K562 (cell line): ENCODE results near the gene S100A3. TPM values are rescaled to one million over a fixed set of nuclear protein-coding genes. Genes with fewer than 3 reads are reported as not detected.

ENCODE experiments used
- ATAC-seq: fragments of 200-7000 bp; cut with Tn5 transposase; 3 replicates; pipeline ENCODE4 v1.9.1; 2020; ENCODE audit warnings: moderate library complexity
- BruUV-seq: library from RNA; stranded (reverse); fragments of 400-500 nt; replicated peaks from 2 replicates; lab custom pipeline; 2021; lab: Mats Ljungman, UMichigan
- CTCF ChIA-PET: fragments of 300-600 bp; formaldehyde crosslinking; extraction: SDS; loops from one replicate; lab custom pipeline; 2021; ENCODE audit warnings: low intra/inter-chr PET ratio; lab: Yijun Ruan, JAX
- POLR2A ChIA-PET: fragments of 300-600, 350-650 bp; sonication (Branson Sonifier 250); formaldehyde crosslinking; extraction: SDS; loops from one replicate; lab custom pipeline; 2021; ENCODE audit warnings: antibody characterized with exemption, inconsistent platforms; lab: Yijun Ruan, JAX
- DNase-seq, 4 experiments: peaks; one replicate each; pipeline versions ENCODE4 v3.0.0 to v3.0.0-alpha.2; 2011 to 2018; ENCODE audit warnings: low spot score in 3 of 4, mixed read lengths in 3 of 4; ENCODE audit errors: extremely low read depth in 1 of 4
- FAIRE-seq: peaks from 2 replicates; lab custom pipeline; 2011; peaks lifted over from hg19 to GRCh38; lab: Jason Lieb, UNC
- H2AFZ ChIP-seq: 2 replicates; pipeline ENCODE4 v1.6.0; 2011; ENCODE audit warnings: low read depth, low read length, control low read depth, inconsistent platforms
- H3K27ac ChIP-seq: fragments of 200-600 bp; 3 replicates; pipeline ENCODE4 v1.8.0; 2011; ENCODE audit warnings: low read depth, mild to moderate bottlenecking, control low read depth, inconsistent platforms, low read length, moderate library complexity, mixed read lengths; ENCODE audit errors: extremely low read depth
- H3K27me3 ChIP-seq, 2 experiments: fragments of 300-600 bp in 1 of 2; 2 replicates in 1 of 2; 3 replicates in 1 of 2; pipeline versions ENCODE4 v1.6.0 to v1.8.0; 2011; ENCODE audit warnings: inconsistent platforms in 2 of 2, low read length in 2 of 2, mild to moderate bottlenecking in 1 of 2, mixed read lengths in 1 of 2, moderate library complexity in 1 of 2; ENCODE audit not compliant: control insufficient read depth in 2 of 2, insufficient read depth in 2 of 2
- H3K36me3 ChIP-seq: fragments of 300-600 bp; 3 replicates; pipeline ENCODE4 v1.8.0; 2011; ENCODE audit warnings: mild to moderate bottlenecking, low read length, inconsistent platforms; ENCODE audit not compliant: control insufficient read depth, insufficient read depth
- H3K4me1 ChIP-seq, 2 experiments: fragments of 200-600 bp in 1 of 2; replicated peaks in 1 of 2; 2 replicates in 1 of 2; 3 replicates in 1 of 2; pipeline versions ENCODE4 v1.5.1 to v1.8.0; 2011; ENCODE audit warnings: inconsistent platforms in 2 of 2, low read length in 2 of 2, mild to moderate bottlenecking in 1 of 2, mixed read lengths in 1 of 2, moderate library complexity in 1 of 2; ENCODE audit not compliant: control insufficient read depth in 2 of 2, insufficient read depth in 2 of 2
- H3K4me2 ChIP-seq: 2 replicates; pipeline ENCODE4 v1.6.1; 2011; ENCODE audit warnings: low read length, control low read depth, inconsistent platforms, mixed read lengths; ENCODE audit not compliant: insufficient read depth
- H3K4me3 ChIP-seq: fragments of 200-600 bp; sonication (generic), shearing (Covaris generic); 2 replicates; pipeline ENCODE4 v1.5.1; 2016; ENCODE audit warnings: control low read depth, inconsistent platforms
- H3K79me2 ChIP-seq: fragments of 200-600 bp; 3 replicates; pipeline ENCODE4 v1.8.0; 2011; ENCODE audit warnings: low read length, inconsistent platforms; ENCODE audit not compliant: control insufficient read depth, insufficient read depth
- H3K9ac ChIP-seq, 2 experiments: 2 replicates each; pipeline versions ENCODE4 v1.6.0 to v1.6.1; 2011; ENCODE audit warnings: low read depth in 2 of 2, low read length in 2 of 2, control low read depth in 1 of 2, inconsistent platforms in 1 of 2, mild to moderate bottlenecking in 1 of 2, mixed read lengths in 1 of 2; ENCODE audit not compliant: insufficient read depth in 1 of 2
- H3K9me1 ChIP-seq: one replicate; pipeline ENCODE4 v1.6.0; 2011; ENCODE audit warnings: inconsistent platforms, mild to moderate bottlenecking, low read length, moderate library complexity; ENCODE audit not compliant: control insufficient read depth, insufficient read depth
- H3K9me3 ChIP-seq: replicated peaks from 2 replicates; pipeline ENCODE4 v1.5.1; 2011; ENCODE audit warnings: low read depth, low read length, inconsistent platforms; ENCODE audit not compliant: control insufficient read depth, insufficient read depth
- H4K20me1 ChIP-seq: replicated peaks from 2 replicates; pipeline ENCODE4 v1.6.1; 2011; ENCODE audit warnings: low read length, inconsistent platforms, mixed read lengths; ENCODE audit not compliant: control insufficient read depth, insufficient read depth
- HLTF ChIP-seq: fragments of 450-650 bp; IDR thresholded peaks from 2 replicates; pipeline ENCODE4 v1.6.1; 2016
- MNT ChIP-seq, 2 experiments: fragments of 450-650 bp; conservative IDR thresholded peaks; 2 replicates each; pipeline ENCODE4 v1.6.1; 2017; ENCODE audit warnings: mild to moderate bottlenecking in 2 of 2, moderate library complexity in 2 of 2
- POLR2G ChIP-seq: fragments of 200-400 bp; formaldehyde crosslinking; IDR thresholded peaks from 2 replicates; pipeline ENCODE4 v1.6.1; 2017; ENCODE audit warnings: low read depth, mild to moderate bottlenecking, antibody characterized with exemption, low read length, moderate library complexity
- SMAD3 ChIP-seq: fragments of 450-650 bp; formaldehyde crosslinking; conservative IDR thresholded peaks from 2 replicates; pipeline ENCODE4 v1.4.0; 2020; ENCODE audit warnings: mild to moderate bottlenecking
- STAT5A ChIP-seq: IDR thresholded peaks from 2 replicates; pipeline ENCODE4 v1.6.1; 2012; ENCODE audit warnings: low read length, inconsistent platforms, borderline replicate concordance
- TSC22D4 ChIP-seq: fragments of 450-650 bp; IDR thresholded peaks from 2 replicates; pipeline ENCODE4 v1.6.1; 2016; ENCODE audit warnings: missing genetic modification characterization, missing biosample characterization, control low read depth
- WGBS: fragments of 100-300 bp; shearing (Covaris generic); methylation state at CpG from one replicate; pipeline ENCODE4 v1.1.6; 2016; ENCODE audit warnings: low coverage, mixed read lengths; ENCODE audit not compliant: insufficient coverage; ENCODE audit errors: missing lambda C conversion rate; 5-methylcytosine and 5-hydroxymethylcytosine counted together
- in situ Hi-C: fragments of 300-500 bp; cut with MboI; formaldehyde crosslinking; loops from 4 replicates; pipeline ENCODE4 v1.15.0; 2018; ENCODE audit warnings: inconsistent platforms, mixed read lengths
- intact Hi-C: fragments of 100-400 bp; cut with micrococcal nuclease; formaldehyde crosslinking; loops from 2 replicates; pipeline ENCODE4 v1.14.2; 2022
- polyA plus RNA-seq, 8 experiments: library from polyadenylated mRNA; depleted of rRNA in 4 of 8; stranded (reverse) in 5 of 8; unstranded in 3 of 8; fragments of >200 nt; fragmentation: Nextera tagmentation in 2 of 8; fragmentation: Illumina TruSeq in 1 of 8; extraction: Ambion mirVana in 2 of 8; extraction: Trizol in 1 of 8; gene quantifications; 2 replicates each; pipeline versions ENCODE4 v1.2.1 to v1.2.3, GENCODE V29; 2011 to 2014; ENCODE audit warnings: inconsistent platforms in 1 of 8, missing spikeins in 1 of 8
- total RNA-seq, 7 experiments: library from RNA; depleted of rRNA in 6 of 7; stranded (reverse); fragments of >200 nt in 6 of 7; fragmentation: Illumina TruSeq in 2 of 7; extraction: Trizol in 2 of 7; gene quantifications; 2 replicates each; pipeline versions ENCODE4 v1.2.1 to v1.2.3, GENCODE V29; 2011 to 2021; ENCODE audit warnings: low replicate concordance in 1 of 7
- TF ChIP-seq, protein P1 (sequence below): sonication (generic); formaldehyde crosslinking; IDR thresholded peaks from 2 replicates; pipeline ENCODE4 v1.9.0; 2022; ENCODE audit warnings: mild to moderate bottlenecking, missing genetic modification reagents
- TF ChIP-seq, protein P2 (sequence below): fragments of 450-650 bp; formaldehyde crosslinking; IDR thresholded peaks from 2 replicates; pipeline ENCODE4 v1.4.0; 2020; ENCODE audit warnings: mild to moderate bottlenecking, moderate library complexity
- TF ChIP-seq, protein P3 (sequence below): fragments of 450-650 bp; formaldehyde crosslinking; IDR thresholded peaks from 2 replicates; pipeline ENCODE4 v1.4.0; 2020; ENCODE audit warnings: mild to moderate bottlenecking, mixed read lengths
- TF ChIP-seq, protein P4 (sequence below): fragments of 450-650 bp; formaldehyde crosslinking; IDR thresholded peaks from 2 replicates; pipeline ENCODE4 v1.4.0; 2020; ENCODE audit warnings: mild to moderate bottlenecking, moderate library complexity
- TF ChIP-seq, protein P5 (sequence below), 2 experiments: IDR thresholded peaks; 2 replicates each; pipeline ENCODE4 v1.6.1; 2011; ENCODE audit warnings: borderline replicate concordance in 1 of 2, control low read depth in 1 of 2, low read depth in 1 of 2, low read length in 1 of 2, mild to moderate bottlenecking in 1 of 2, mixed read lengths in 1 of 2, moderate library complexity in 1 of 2; ENCODE audit not compliant: insufficient read depth in 1 of 2, insufficient read length in 1 of 2, poor library complexity in 1 of 2, severe bottlenecking in 1 of 2; ENCODE audit errors: extremely low read depth in 1 of 2

S100A3 gene
- total and polyA plus RNA-seq, 9 of the 15 experiments (the other 6 are each of a cell fraction or from before 2014, with no cell fraction given) = 0.08 to 1.7 (median 0.18) TPM; not detected in 4

DNA sequence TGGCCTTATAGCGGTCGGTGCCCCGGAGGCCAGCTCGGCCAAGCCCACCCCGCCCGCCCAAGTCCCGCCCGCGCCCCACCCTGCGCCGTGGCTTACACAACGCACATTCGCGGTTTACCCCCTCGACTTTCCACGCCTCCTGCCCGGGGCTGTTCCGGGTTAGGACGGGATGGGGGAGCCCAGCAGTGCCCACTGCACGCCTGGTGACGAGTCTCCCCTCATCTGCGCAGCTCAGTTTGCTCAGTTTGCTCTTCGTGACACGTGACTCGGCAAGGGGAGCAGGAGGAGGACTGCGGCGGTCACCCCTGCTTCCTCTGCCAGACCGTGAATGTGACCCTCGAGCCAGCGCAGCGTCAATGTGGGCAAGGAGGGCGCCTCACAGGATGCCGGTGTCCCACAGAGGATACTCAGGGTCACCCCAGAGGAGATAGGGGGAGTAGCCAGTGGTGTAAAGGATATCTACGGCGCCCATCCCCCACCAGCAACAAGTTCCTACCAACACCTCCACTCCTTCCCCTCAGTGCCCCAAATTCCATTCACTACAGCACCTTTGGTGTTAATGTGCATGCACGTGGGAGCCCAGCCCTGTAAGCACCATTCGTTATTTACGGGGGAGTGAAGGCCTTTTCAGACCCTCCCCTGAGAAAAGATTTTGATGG is 12.9 kb downstream of the S100A3 start:
- ATAC-seq = no peak
- Histone ChIP-seq H3K27me3 (no peaks in the 10 kb centered on the region), H3K4me2 (peak overlapping the region; percentile 65), H3K4me1 (peaks cover 60 to 64% of the 10 kb centered on the region in 2 experiments), H3K27ac (peak overlapping the region; percentile 46; the same call in 2 of the 3 replicates), H2AFZ (peak overlapping the region; percentile 85), H4K20me1 (no peaks in the 10 kb centered on the region), H3K4me3 (no peak overlapping the region), H3K79me2 (no peaks in the 10 kb centered on the region; the same call in 2 of the 3 replicates), H3K9ac (peak overlapping the region; percentile 30 to 82; a peak in 3 of 4 replicates), H3K36me3 (no peaks in the 10 kb centered on the region), H3K9me3 (no peaks in the 10 kb centered on the region), H3K9me1 (no peaks in the 10 kb centered on the region)
- in situ Hi-C loops = no loop called here
- 48% methylated on average over 27 of the region's 38 CpGs for WGBS
- CTCF ChIA-PET = no interaction called here
- DNase-seq = peak in 2 of 4 experiments; percentile 21 to 45
- BruUV-seq = no TSS peak
- POLR2A ChIA-PET = interaction anchor here (0.6 to 1.2 kb wide), 3 partner anchors 9 to 256 kb away, joined by 3 to 5 read pairs (median 5); partner anchors contain the start of gene S100A4
- intact Hi-C loops = no loop called here
- no peak for FAIRE-seq
- TF ChIP-seq TSC22D4 (tag) (no peak), POLR2G (peak; percentile 44; the same call in 1 of the 2 replicates), STAT5A (no peak), HLTF (no peak), MNT (conservative IDR thresholded peaks at IDR 0.05) (no peak), SMAD3 (CRISPR knock-in tag) (no peak)
- TF ChIP-seq, protein P1, sequence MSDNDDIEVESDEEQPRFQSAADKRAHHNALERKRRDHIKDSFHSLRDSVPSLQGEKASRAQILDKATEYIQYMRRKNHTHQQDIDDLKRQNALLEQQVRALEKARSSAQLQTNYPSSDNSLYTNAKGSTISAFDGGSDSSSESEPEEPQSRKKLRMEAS (CRISPR knock-in tag) = 0 out of 2 replicates have a peak, but pooled peaks have one; percentile 19
- TF ChIP-seq, protein P2, sequence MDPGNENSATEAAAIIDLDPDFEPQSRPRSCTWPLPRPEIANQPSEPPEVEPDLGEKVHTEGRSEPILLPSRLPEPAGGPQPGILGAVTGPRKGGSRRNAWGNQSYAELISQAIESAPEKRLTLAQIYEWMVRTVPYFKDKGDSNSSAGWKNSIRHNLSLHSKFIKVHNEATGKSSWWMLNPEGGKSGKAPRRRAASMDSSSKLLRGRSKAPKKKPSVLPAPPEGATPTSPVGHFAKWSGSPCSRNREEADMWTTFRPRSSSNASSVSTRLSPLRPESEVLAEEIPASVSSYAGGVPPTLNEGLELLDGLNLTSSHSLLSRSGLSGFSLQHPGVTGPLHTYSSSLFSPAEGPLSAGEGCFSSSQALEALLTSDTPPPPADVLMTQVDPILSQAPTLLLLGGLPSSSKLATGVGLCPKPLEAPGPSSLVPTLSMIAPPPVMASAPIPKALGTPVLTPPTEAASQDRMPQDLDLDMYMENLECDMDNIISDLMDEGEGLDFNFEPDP (CRISPR knock-in tag) = no peak
- TF ChIP-seq, protein P3, sequence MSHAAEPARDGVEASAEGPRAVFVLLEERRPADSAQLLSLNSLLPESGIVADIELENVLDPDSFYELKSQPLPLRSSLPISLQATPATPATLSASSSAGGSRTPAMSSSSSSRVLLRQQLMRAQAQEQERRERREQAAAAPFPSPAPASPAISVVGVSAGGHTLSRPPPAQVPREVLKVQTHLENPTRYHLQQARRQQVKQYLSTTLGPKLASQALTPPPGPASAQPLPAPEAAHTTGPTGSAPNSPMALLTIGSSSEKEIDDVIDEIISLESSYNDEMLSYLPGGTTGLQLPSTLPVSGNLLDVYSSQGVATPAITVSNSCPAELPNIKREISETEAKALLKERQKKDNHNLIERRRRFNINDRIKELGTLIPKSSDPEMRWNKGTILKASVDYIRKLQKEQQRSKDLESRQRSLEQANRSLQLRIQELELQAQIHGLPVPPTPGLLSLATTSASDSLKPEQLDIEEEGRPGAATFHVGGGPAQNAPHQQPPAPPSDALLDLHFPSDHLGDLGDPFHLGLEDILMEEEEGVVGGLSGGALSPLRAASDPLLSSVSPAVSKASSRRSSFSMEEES (CRISPR knock-in tag) = peak; percentile 53; the same call in 1 of the 2 replicates
- TF ChIP-seq, protein P4, sequence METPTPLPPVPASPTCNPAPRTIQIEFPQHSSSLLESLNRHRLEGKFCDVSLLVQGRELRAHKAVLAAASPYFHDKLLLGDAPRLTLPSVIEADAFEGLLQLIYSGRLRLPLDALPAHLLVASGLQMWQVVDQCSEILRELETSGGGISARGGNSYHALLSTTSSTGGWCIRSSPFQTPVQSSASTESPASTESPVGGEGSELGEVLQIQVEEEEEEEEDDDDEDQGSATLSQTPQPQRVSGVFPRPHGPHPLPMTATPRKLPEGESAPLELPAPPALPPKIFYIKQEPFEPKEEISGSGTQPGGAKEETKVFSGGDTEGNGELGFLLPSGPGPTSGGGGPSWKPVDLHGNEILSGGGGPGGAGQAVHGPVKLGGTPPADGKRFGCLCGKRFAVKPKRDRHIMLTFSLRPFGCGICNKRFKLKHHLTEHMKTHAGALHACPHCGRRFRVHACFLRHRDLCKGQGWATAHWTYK (CRISPR knock-in tag) = no peak
- TF ChIP-seq, protein P5, sequence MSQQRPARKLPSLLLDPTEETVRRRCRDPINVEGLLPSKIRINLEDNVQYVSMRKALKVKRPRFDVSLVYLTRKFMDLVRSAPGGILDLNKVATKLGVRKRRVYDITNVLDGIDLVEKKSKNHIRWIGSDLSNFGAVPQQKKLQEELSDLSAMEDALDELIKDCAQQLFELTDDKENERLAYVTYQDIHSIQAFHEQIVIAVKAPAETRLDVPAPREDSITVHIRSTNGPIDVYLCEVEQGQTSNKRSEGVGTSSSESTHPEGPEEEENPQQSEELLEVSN (IDR thresholded peaks at IDR 0.05; ENCODE audit: borderline replicate concordance in 1 of 2, extremely low read depth in 1 of 2, insufficient read depth in 1 of 2, insufficient read length in 1 of 2, low read depth in 1 of 2, low read length in 1 of 2, poor library complexity in 1 of 2, severe bottlenecking in 1 of 2) = peak in 1 of 2 experiments; percentile 10
